Natural killer cell (primary cell): ENCODE data around the gene GLT1D1. TPM values are rescaled to one million over a fixed set of nuclear protein-coding genes. Genes with fewer than 3 reads are reported as not detected.

Source experiments
- ATAC-seq, 3 donors: fragments of 150-1000 bp in 2 of 3; fragments of 200-7000 bp in 1 of 3; cut with Tn5 transposase; 1 replicate in 1 of 3; 2 replicates in 2 of 3; pipeline ENCODE4 v1.10.0; 2021; ENCODE audit warnings: mild to moderate bottlenecking in 2 of 3, moderate library complexity in 2 of 3
- DNase-seq, 2 donors: peaks; one replicate each; pipeline versions ENCODE4 v3.0.0 to v3.0.0-alpha.2; 2013 to 2021; ENCODE audit warnings: mixed read lengths in 1 of 2
- H3K27ac ChIP-seq: one replicate; pipeline ENCODE4 v1.5.1; 2013; ENCODE audit warnings: mild to moderate bottlenecking, low read length
- H3K27me3 ChIP-seq: one replicate; pipeline ENCODE4 v1.6.1; 2013; ENCODE audit warnings: low read length; ENCODE audit not compliant: control insufficient read depth, insufficient read depth
- H3K36me3 ChIP-seq: one replicate; pipeline ENCODE4 v1.6.1; 2013; ENCODE audit warnings: low read length; ENCODE audit not compliant: control insufficient read depth, insufficient read depth
- H3K4me1 ChIP-seq: one replicate; pipeline ENCODE4 v1.6.1; 2013; ENCODE audit warnings: low read length; ENCODE audit not compliant: control insufficient read depth, insufficient read depth
- H3K4me3 ChIP-seq: one replicate; pipeline ENCODE4 v1.5.1; 2013; ENCODE audit warnings: low read length
- H3K9me3 ChIP-seq: one replicate; pipeline ENCODE4 v1.6.1; 2013; ENCODE audit warnings: low read length; ENCODE audit not compliant: control insufficient read depth, insufficient read depth
- H3K27ac Mint-ChIP-seq, 2 donors: one replicate each; pipeline ENCODE4 v1.8.0; 2022; ENCODE audit warnings: mild to moderate bottlenecking in 2 of 2, mixed read lengths in 2 of 2, moderate library complexity in 1 of 2
- H3K27me3 Mint-ChIP-seq, 2 donors: one replicate each; pipeline ENCODE4 v1.8.0; 2022; ENCODE audit warnings: low read depth in 2 of 2, mixed read lengths in 2 of 2
- H3K36me3 Mint-ChIP-seq: one replicate; pipeline ENCODE4 v1.8.0; 2022; ENCODE audit warnings: mixed read lengths
- H3K4me1 Mint-ChIP-seq, 2 donors: one replicate each; pipeline ENCODE4 v1.8.0; 2022; ENCODE audit warnings: mixed read lengths in 2 of 2
- H3K4me3 Mint-ChIP-seq: one replicate; pipeline ENCODE4 v1.8.0; 2022; ENCODE audit warnings: mild to moderate bottlenecking, moderate library complexity, mixed read lengths
- H3K9me3 Mint-ChIP-seq, 2 donors: one replicate each; pipeline ENCODE4 v1.8.0; 2022; ENCODE audit warnings: mixed read lengths in 2 of 2
- WGBS: methylation state at CpG from one replicate; pipeline ENCODE4 v1.1.7; 2013; ENCODE audit warnings: missing lambda C conversion rate; ENCODE audit not compliant: insufficient coverage; 5-methylcytosine and 5-hydroxymethylcytosine counted together
- intact Hi-C: fragments of 100-400 bp; cut with micrococcal nuclease; formaldehyde crosslinking; loops from one replicate; pipeline ENCODE4 v1.14.2; 2022
- total RNA-seq, 4 donors: library from RNA; stranded (reverse); fragments of 120-200 nt in 1 of 4; gene quantifications; one replicate each; pipeline versions ENCODE4 v1.2.3 to v1.2.4, GENCODE V29; 2013 to 2022
- TF ChIP-seq, protein P1 (sequence below): fragments of 200-600 bp; IDR thresholded peaks from one replicate; pipeline ENCODE4 v1.8.0; 2022; ENCODE audit warnings: antibody characterized with exemption

The GLT1D1 gene
- total RNA-seq, 3 donors from 2014 or later (not counting 1 experiment from before 2014, with no cell fraction given), result 0.33 to 3.2 (median 2.6) TPM

DNA sequence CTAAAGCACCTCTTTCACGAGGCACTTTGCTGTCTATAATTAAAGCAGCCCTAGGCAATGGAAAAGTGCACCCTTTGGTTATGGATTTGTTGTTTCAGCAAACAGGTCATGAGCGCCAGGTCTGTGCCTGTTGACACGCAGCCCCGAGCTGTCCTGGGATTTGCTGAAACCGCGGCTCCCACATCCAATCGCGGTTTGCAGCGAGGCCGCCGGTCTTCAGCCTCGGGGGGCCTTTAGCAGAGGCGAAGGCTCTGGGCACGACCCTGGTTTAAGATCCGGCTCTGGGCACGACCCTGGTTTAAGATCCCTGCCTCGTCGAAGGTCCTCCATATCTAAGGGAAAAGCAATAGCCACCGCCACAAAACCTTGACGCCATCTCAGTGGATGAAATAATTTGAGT lies 79.2 kb downstream of the GLT1D1 start:
- intact Hi-C loops, result no loop called here
- H3K4me1 Mint-ChIP-seq, result no peaks in the 10 kb centered on the region
- TF ChIP-seq, protein P1, sequence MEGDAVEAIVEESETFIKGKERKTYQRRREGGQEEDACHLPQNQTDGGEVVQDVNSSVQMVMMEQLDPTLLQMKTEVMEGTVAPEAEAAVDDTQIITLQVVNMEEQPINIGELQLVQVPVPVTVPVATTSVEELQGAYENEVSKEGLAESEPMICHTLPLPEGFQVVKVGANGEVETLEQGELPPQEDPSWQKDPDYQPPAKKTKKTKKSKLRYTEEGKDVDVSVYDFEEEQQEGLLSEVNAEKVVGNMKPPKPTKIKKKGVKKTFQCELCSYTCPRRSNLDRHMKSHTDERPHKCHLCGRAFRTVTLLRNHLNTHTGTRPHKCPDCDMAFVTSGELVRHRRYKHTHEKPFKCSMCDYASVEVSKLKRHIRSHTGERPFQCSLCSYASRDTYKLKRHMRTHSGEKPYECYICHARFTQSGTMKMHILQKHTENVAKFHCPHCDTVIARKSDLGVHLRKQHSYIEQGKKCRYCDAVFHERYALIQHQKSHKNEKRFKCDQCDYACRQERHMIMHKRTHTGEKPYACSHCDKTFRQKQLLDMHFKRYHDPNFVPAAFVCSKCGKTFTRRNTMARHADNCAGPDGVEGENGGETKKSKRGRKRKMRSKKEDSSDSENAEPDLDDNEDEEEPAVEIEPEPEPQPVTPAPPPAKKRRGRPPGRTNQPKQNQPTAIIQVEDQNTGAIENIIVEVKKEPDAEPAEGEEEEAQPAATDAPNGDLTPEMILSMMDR, result no peak
- no peaks in the 10 kb centered on the region for H3K27me3 ChIP-seq
- no peak overlapping the region for H3K4me3 ChIP-seq
- no peak overlapping the region for H3K27ac ChIP-seq
- H3K27ac Mint-ChIP-seq, result no peak overlapping the region
- no peaks in the 10 kb centered on the region for H3K36me3 Mint-ChIP-seq
- no peaks in the 10 kb centered on the region for H3K4me1 ChIP-seq
- no peaks in the 10 kb centered on the region for H3K36me3 ChIP-seq
- 90% methylated on average over 20 of the region's 20 CpGs for WGBS
- no peak overlapping the region for H3K4me3 Mint-ChIP-seq
- H3K27me3 Mint-ChIP-seq, result peaks cover 0 to 4% of the 10 kb centered on the region in 2 donors
- no peak for ATAC-seq
- no peaks in the 10 kb centered on the region for H3K9me3 ChIP-seq
- no peaks in the 10 kb centered on the region for H3K9me3 Mint-ChIP-seq
- DNase-seq, result no peak

DNA sequence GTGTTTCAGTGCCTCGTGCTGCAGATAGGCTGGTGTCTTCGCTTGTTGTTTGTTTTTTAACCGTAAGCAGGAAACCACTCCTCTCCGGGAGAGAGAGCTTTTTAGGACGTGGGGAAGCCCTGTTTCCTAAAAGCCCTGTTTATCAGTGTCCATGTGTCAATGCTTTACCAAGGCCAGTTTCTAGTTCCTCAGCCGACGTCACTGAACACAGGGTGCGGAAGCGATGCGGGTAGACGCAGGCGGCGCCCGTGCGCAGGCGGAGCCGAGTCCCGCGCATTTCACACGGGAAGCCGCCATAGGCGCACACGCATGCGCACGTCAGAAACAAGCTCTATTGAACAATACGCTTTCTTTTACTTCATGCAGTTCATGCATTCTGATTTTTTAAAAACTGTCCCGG lies 79.8 kb downstream of the GLT1D1 start:
- Histone ChIP-seq H3K36me3 (no peaks in the 10 kb centered on the region), H3K4me1 (no peaks in the 10 kb centered on the region), H3K4me3 (no peak overlapping the region), H3K27me3 (no peaks in the 10 kb centered on the region), H3K9me3 (no peaks in the 10 kb centered on the region), H3K27ac (no peak overlapping the region)
- TF ChIP-seq, protein P1, result no peak
- no peaks in the 10 kb centered on the region for H3K36me3 Mint-ChIP-seq
- ATAC-seq (peak in 1 of 3 donors; percentile 67), DNase-seq (peak in 1 of 2 donors; percentile 24)
- no peaks in the 10 kb centered on the region for H3K9me3 Mint-ChIP-seq
- peaks cover 0 to 4% of the 10 kb centered on the region in 2 donors for H3K27me3 Mint-ChIP-seq
- intact Hi-C loops, result no loop called here
- no peak overlapping the region for H3K4me3 Mint-ChIP-seq
- 79% methylated on average over 27 of the region's 27 CpGs for WGBS
- H3K27ac Mint-ChIP-seq, result no peak overlapping the region
- H3K4me1 Mint-ChIP-seq, result no peaks in the 10 kb centered on the region

DNA sequence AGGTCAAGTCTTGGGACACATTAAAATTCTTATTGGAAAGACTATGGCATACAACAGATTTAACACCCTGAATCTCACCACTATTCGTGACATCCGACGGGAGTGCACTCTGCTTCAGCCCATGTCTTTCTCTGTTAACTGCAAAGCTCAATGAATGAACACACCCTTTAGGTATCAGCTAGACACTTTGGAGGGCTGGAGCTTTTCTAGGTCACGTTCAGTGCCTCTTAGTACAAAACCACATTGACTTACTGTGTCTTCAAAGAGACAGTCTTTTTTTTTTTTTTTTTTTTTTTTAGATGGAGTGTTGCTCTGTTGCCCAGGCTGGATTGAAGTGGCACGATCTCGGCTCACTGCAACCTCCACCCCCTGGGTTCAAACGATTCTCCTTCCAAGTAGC lies 80.6 kb downstream of the GLT1D1 start:
- no peaks in the 10 kb centered on the region for H3K4me1 ChIP-seq
- intact Hi-C loops, result no loop called here
- no peak overlapping the region for H3K27ac ChIP-seq
- no peak overlapping the region for H3K27ac Mint-ChIP-seq
- TF ChIP-seq, protein P1, result no peak
- peaks cover 0 to 4% of the 10 kb centered on the region in 2 donors for H3K27me3 Mint-ChIP-seq
- no peaks in the 10 kb centered on the region for H3K9me3 Mint-ChIP-seq
- DNase-seq (no peak), ATAC-seq (no peak)
- H3K27me3 ChIP-seq, result no peaks in the 10 kb centered on the region
- H3K36me3 Mint-ChIP-seq, result no peaks in the 10 kb centered on the region
- no peak overlapping the region for H3K4me3 ChIP-seq
- H3K36me3 ChIP-seq, result no peaks in the 10 kb centered on the region
- no peak overlapping the region for H3K4me3 Mint-ChIP-seq
- 60% methylated on average over 6 of the region's 7 CpGs for whole genome bisulfite sequencing
- H3K9me3 ChIP-seq, result no peaks in the 10 kb centered on the region
- no peaks in the 10 kb centered on the region for H3K4me1 Mint-ChIP-seq

DNA sequence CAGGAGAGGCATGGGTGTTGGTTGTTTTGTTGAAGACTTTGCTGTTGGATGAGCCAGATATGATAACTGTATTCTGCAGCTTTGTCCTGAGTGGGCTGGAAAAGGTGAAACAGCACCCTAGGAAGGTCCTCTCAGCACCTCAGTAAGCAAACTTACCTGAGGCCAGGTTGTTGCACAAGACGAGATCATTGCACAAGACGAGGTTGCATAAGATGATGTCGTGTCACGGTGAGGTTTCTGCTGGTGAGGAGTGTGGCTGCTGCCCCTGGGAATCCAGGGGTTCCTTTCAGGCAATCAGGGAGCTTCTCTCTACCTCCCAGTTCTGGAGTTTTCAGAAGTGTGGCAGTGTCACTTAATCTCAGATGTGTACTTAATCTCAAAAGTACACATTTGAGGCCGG lies 85.6 kb downstream of the GLT1D1 start:
- no peaks in the 10 kb centered on the region for H3K9me3 ChIP-seq
- no peaks in the 10 kb centered on the region for H3K27me3 ChIP-seq
- Mint-ChIP-seq H3K4me1 (no peaks in the 10 kb centered on the region), H3K27ac (no peak overlapping the region), H3K36me3 (no peaks in the 10 kb centered on the region), H3K4me3 (no peak overlapping the region), H3K9me3 (no peaks in the 10 kb centered on the region), H3K27me3 (no peaks in the 10 kb centered on the region)
- TF ChIP-seq, protein P1, result no peak
- no peaks in the 10 kb centered on the region for H3K4me1 ChIP-seq
- no peak overlapping the region for H3K4me3 ChIP-seq
- no peaks in the 10 kb centered on the region for H3K36me3 ChIP-seq
- ATAC-seq (no peak), DNase-seq (no peak)
- H3K27ac ChIP-seq, result no peak overlapping the region
- WGBS, result 92% methylated on average over 5 of the region's 5 CpGs
- intact Hi-C loops, result no loop called here
